SK-N-SH treated with all-trans-retinoic acid at 6 μM for 48 hours (cell line): ENCODE results near the gene SLC35C1.

Experiments used
- ATAC-seq: fragments of 200-7000 bp; cut with Tn5 transposase; 3 replicates; pipeline ENCODE4 v1.9.1; 2020; ENCODE audit warnings: mild to moderate bottlenecking, moderate library complexity
- ARNTL ChIP-seq: fragments of 450-650 bp; formaldehyde crosslinking; IDR thresholded peaks from 2 replicates; pipeline ENCODE4 v1.5.0; 2020; ENCODE audit warnings: low read depth, mild to moderate bottlenecking, moderate library complexity, borderline replicate concordance
- BACH2 ChIP-seq: fragments of 250-450 bp; sonication (Bioruptor Pico); IDR thresholded peaks from 2 replicates; pipeline ENCODE4 v1.9.0; 2021; ENCODE audit warnings: mild to moderate bottlenecking, borderline replicate concordance
- CSDC2 ChIP-seq: fragments of 250-450 bp; sonication (Bioruptor Pico); IDR thresholded peaks from 2 replicates; pipeline ENCODE4 v1.5.0; 2020; ENCODE audit warnings: mild to moderate bottlenecking, moderate library complexity
- ESRRG ChIP-seq: fragments of 250-450 bp; sonication (Bioruptor Pico); IDR thresholded peaks from 2 replicates; pipeline ENCODE4 v1.6.1; 2021; ENCODE audit warnings: mild to moderate bottlenecking
- GLIS3 ChIP-seq: fragments of 250-450 bp; sonication (Bioruptor Pico); IDR thresholded peaks from 2 replicates; pipeline ENCODE4 v1.5.0; 2020; ENCODE audit warnings: mild to moderate bottlenecking, moderate library complexity
- ISL1 ChIP-seq: fragments of 250-450 bp; sonication (Bioruptor Pico); IDR thresholded peaks from 2 replicates; pipeline ENCODE4 v2.1.2; 2022; ENCODE audit warnings: mild to moderate bottlenecking, moderate library complexity
- OSR1 ChIP-seq: fragments of 250-450 bp; sonication (Bioruptor Pico); IDR thresholded peaks from 2 replicates; pipeline ENCODE4 v1.8.0; 2022; ENCODE audit warnings: moderate library complexity, mild to moderate bottlenecking, inconsistent platforms
- PPARA ChIP-seq: fragments of 250-450 bp; sonication (Bioruptor Pico); IDR thresholded peaks from 2 replicates; pipeline ENCODE4 v1.5.0; 2020; ENCODE audit warnings: mild to moderate bottlenecking, borderline replicate concordance
- RARB ChIP-seq: fragments of 250-450 bp; sonication (Bioruptor Pico); IDR thresholded peaks from 2 replicates; pipeline ENCODE4 v1.8.0; 2021; ENCODE audit warnings: mild to moderate bottlenecking, moderate library complexity
- SNAI2 ChIP-seq: fragments of 250-450 bp; sonication (Bioruptor Pico); IDR thresholded peaks from 2 replicates; pipeline ENCODE4 v1.5.0; 2020; ENCODE audit warnings: mild to moderate bottlenecking, moderate library complexity
- TCF4 ChIP-seq: fragments of 250-450 bp; sonication (Bioruptor Pico); IDR thresholded peaks from 2 replicates; pipeline ENCODE4 v1.8.0; 2021; ENCODE audit warnings: mild to moderate bottlenecking, moderate library complexity, borderline replicate concordance
- TOX ChIP-seq: fragments of 250-450 bp; sonication (Bioruptor Pico); IDR thresholded peaks from 2 replicates; pipeline ENCODE4 v1.8.0; 2021; ENCODE audit warnings: mild to moderate bottlenecking, moderate library complexity, borderline replicate concordance
- ZC3H10 ChIP-seq: fragments of 250-450 bp; sonication (Bioruptor Pico); IDR thresholded peaks from 2 replicates; pipeline ENCODE4 v1.5.1; 2021; ENCODE audit warnings: mild to moderate bottlenecking, moderate library complexity
- ZFP3 ChIP-seq: fragments of 250-450 bp; sonication (Bioruptor Pico); IDR thresholded peaks from 2 replicates; pipeline ENCODE4 v1.5.0; 2020; ENCODE audit warnings: mild to moderate bottlenecking, moderate library complexity
- ZFP30 ChIP-seq: fragments of 450-650 bp; formaldehyde crosslinking; IDR thresholded peaks from 2 replicates; pipeline ENCODE4 v1.5.0; 2022; ENCODE audit warnings: mild to moderate bottlenecking, moderate library complexity
- ZNF565 ChIP-seq: fragments of 450-650 bp; formaldehyde crosslinking; conservative IDR thresholded peaks from 2 replicates; pipeline ENCODE4 v1.5.0; 2020; ENCODE audit warnings: low read depth, mild to moderate bottlenecking, moderate library complexity
- ZNF70 ChIP-seq: fragments of 450-650 bp; formaldehyde crosslinking; IDR thresholded peaks from 2 replicates; pipeline ENCODE4 v1.5.0; 2020; ENCODE audit warnings: mild to moderate bottlenecking, moderate library complexity
- ZNF8 ChIP-seq: fragments of 450-650 bp; formaldehyde crosslinking; IDR thresholded peaks from 2 replicates; pipeline ENCODE4 v1.5.0; 2020; ENCODE audit warnings: mild to moderate bottlenecking, moderate library complexity
- TF ChIP-seq, protein P1 (sequence below): fragments of 250-450 bp; sonication (Bioruptor Pico); IDR thresholded peaks from 2 replicates; pipeline ENCODE4 v1.5.0; 2020; ENCODE audit warnings: mild to moderate bottlenecking, moderate library complexity
- TF ChIP-seq, protein P2 (sequence below): fragments of 250-450 bp; sonication (Bioruptor Pico); IDR thresholded peaks from 2 replicates; pipeline ENCODE4 v1.5.1; 2020; ENCODE audit warnings: low read depth, mild to moderate bottlenecking, moderate library complexity
- TF ChIP-seq, protein P3 (sequence below): fragments of 250-450 bp; sonication (Bioruptor Pico); IDR thresholded peaks from 2 replicates; pipeline ENCODE4 v1.5.1; 2021; ENCODE audit warnings: mild to moderate bottlenecking, moderate library complexity
- TF ChIP-seq, protein P4 (sequence below): fragments of 250-450 bp; sonication (Bioruptor Pico); IDR thresholded peaks from 2 replicates; pipeline ENCODE4 v1.8.0; 2021; ENCODE audit warnings: low read depth, mild to moderate bottlenecking, moderate library complexity, borderline replicate concordance

The SLC35C1 gene

DNA sequence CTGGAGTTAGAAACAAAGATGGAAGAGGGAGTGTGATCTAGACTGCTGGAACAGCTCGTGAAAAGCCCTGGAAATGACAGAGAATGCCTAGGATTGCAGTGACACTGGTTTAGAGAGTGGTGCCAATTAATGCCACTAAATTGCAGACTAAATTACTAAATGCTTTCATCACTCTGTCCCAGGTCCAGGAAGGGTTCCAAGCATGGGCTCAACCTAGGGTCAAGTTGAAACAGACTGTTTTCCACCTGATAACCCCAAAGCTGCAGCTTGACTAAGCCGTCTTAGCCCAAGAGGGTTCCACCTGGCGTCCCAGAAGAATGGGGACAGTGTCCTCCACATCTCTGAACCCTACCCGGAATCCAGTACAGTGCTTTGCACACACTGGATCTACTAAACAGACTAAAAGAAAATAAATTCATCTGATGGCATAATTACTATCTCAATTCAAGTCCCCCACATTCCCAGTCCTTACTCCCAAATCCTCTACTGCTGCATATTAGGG lies 41.3 kb downstream of the SLC35C1 start (continued):
- TF ChIP-seq, protein P1, sequence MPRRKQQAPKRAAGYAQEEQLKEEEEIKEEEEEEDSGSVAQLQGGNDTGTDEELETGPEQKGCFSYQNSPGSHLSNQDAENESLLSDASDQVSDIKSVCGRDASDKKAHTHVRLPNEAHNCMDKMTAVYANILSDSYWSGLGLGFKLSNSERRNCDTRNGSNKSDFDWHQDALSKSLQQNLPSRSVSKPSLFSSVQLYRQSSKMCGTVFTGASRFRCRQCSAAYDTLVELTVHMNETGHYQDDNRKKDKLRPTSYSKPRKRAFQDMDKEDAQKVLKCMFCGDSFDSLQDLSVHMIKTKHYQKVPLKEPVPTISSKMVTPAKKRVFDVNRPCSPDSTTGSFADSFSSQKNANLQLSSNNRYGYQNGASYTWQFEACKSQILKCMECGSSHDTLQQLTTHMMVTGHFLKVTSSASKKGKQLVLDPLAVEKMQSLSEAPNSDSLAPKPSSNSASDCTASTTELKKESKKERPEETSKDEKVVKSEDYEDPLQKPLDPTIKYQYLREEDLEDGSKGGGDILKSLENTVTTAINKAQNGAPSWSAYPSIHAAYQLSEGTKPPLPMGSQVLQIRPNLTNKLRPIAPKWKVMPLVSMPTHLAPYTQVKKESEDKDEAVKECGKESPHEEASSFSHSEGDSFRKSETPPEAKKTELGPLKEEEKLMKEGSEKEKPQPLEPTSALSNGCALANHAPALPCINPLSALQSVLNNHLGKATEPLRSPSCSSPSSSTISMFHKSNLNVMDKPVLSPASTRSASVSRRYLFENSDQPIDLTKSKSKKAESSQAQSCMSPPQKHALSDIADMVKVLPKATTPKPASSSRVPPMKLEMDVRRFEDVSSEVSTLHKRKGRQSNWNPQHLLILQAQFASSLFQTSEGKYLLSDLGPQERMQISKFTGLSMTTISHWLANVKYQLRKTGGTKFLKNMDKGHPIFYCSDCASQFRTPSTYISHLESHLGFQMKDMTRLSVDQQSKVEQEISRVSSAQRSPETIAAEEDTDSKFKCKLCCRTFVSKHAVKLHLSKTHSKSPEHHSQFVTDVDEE: no peak
- no peak for TF ChIP-seq PPARA (CRISPR knock-in tag)
- no peak for TF ChIP-seq ZFP30 (CRISPR knock-in tag)
- TF ChIP-seq, protein P2, sequence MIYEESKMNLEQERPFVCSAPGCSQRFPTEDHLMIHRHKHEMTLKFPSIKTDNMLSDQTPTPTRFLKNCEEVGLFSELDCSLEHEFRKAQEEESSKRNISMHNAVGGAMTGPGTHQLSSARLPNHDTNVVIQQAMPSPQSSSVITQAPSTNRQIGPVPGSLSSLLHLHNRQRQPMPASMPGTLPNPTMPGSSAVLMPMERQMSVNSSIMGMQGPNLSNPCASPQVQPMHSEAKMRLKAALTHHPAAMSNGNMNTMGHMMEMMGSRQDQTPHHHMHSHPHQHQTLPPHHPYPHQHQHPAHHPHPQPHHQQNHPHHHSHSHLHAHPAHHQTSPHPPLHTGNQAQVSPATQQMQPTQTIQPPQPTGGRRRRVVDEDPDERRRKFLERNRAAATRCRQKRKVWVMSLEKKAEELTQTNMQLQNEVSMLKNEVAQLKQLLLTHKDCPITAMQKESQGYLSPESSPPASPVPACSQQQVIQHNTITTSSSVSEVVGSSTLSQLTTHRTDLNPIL: no peak
- TF ChIP-seq ESRRG (CRISPR knock-in tag): no peak
- TF ChIP-seq, protein P3, sequence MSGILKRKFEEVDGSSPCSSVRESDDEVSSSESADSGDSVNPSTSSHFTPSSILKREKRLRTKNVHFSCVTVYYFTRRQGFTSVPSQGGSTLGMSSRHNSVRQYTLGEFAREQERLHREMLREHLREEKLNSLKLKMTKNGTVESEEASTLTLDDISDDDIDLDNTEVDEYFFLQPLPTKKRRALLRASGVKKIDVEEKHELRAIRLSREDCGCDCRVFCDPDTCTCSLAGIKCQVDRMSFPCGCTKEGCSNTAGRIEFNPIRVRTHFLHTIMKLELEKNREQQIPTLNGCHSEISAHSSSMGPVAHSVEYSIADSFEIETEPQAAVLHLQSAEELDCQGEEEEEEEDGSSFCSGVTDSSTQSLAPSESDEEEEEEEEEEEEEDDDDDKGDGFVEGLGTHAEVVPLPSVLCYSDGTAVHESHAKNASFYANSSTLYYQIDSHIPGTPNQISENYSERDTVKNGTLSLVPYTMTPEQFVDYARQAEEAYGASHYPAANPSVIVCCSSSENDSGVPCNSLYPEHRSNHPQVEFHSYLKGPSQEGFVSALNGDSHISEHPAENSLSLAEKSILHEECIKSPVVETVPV (CRISPR knock-in tag): no peak
- no peak for TF ChIP-seq BACH2 (CRISPR knock-in tag)
- no peak for TF ChIP-seq GLIS3
- TF ChIP-seq ZC3H10 (CRISPR knock-in tag): no peak
- TF ChIP-seq ISL1 (CRISPR knock-in tag): no peak
- TF ChIP-seq CSDC2 (CRISPR knock-in tag): no peak

DNA sequence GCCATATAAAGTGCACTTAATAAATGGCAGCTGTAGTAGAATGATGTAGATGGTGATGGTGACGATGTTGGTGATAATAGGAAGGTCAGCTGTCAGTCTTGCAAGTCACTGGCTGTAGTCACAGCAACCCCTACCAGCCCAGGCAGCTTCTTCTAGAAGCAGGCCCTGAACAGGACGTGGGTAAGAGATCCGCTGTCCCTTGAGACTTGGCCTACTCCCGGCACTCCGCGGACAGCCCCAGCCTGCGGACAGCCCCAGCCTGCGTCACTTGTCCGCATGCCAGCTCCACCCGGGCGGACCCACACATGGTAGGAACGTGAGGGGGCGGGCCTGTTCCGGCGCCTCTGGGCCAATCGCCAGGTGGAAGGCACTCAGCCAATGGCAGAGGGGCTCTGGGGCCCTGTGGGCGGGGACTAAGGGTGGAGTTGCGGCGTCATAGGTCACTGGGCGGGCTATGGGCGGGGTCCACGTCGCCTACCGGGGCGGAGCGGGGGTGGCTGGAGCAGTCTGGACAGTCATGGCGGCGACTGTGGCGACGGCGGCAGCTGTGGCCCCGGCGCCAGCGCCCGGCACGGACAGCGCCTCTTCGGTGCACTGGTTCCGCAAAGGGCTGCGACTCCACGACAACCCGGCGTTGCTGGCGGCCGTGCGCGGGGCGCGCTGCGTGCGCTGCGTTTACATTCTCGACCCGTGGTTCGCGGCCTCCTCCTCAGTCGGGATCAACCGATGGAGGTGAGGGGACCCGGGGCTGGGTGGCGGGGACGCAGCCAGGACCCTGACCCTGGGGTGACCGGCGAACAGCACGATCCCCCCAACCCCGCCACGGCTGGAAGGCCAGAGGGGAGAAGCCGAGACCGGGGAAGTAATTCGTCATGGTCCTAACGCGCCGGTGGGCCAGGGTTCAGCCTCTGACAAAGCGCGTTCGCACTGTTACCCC lies 42.3 kb downstream of the SLC35C1 start, which contains the start of gene CRY2:
TSS of gene CRY2 (plus strand) at position 502 of the 937 bp plus-strand sequence. CDS start at position 518, 16 bp downstream.
- peak; percentile 87 for ATAC-seq

DNA sequence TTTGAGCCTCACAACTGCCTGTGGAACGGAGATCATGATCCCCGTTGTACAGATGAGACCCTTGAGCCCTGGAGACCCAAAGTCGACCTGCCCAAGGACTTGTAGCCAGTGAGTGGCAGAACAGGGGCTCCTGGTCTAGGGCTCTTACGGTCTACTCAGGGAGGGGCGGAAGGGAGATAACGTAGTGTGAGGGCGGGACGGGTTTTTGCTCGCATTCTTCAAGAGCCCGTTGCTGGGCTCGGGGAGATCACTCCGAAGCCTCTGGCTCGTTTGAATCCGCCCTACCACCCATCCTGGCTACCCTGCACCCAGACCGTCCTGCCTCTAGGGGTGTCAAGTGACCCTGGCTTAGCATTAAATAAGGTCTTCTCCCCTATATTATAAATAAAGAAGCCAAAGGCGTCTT lies 43.0 kb downstream of the SLC35C1 start:
- ATAC-seq: peak; percentile 60
- TF ChIP-seq, protein P3 (CRISPR knock-in tag): no peak
- TF ChIP-seq CSDC2 (CRISPR knock-in tag) (no peak), ZC3H10 (CRISPR knock-in tag) (no peak), ESRRG (CRISPR knock-in tag) (no peak), OSR1 (no peak), ARNTL (CRISPR knock-in tag) (no peak), RARB (CRISPR knock-in tag) (no peak), ISL1 (CRISPR knock-in tag) (no peak), ZFP3 (CRISPR knock-in tag) (no peak), ZNF70 (CRISPR knock-in tag) (no peak), ZNF565 (CRISPR knock-in tag) (no peak), PPARA (CRISPR knock-in tag) (no peak), SNAI2 (CRISPR knock-in tag) (no peak)
- TF ChIP-seq, protein P4, sequence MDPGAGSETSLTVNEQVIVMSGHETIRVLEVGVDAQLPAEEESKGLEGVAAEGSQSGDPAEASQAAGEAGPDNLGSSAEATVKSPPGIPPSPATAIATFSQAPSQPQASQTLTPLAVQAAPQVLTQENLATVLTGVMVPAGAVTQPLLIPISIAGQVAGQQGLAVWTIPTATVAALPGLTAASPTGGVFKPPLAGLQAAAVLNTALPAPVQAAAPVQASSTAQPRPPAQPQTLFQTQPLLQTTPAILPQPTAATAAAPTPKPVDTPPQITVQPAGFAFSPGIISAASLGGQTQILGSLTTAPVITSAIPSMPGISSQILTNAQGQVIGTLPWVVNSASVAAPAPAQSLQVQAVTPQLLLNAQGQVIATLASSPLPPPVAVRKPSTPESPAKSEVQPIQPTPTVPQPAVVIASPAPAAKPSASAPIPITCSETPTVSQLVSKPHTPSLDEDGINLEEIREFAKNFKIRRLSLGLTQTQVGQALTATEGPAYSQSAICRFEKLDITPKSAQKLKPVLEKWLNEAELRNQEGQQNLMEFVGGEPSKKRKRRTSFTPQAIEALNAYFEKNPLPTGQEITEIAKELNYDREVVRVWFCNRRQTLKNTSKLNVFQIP (CRISPR knock-in tag): no peak

More for the DNA sequence above, 42.3 kb downstream of the SLC35C1 start, which contains the start of gene CRY2:
- TF ChIP-seq TOX (CRISPR knock-in tag) (no peak), TCF4 (peak; percentile 14; the same call in 1 of the 2 replicates), ZNF8 (no peak), ZFP30 (CRISPR knock-in tag) (no peak), BACH2 (CRISPR knock-in tag) (no peak), ARNTL (CRISPR knock-in tag) (peak; percentile 100), RARB (CRISPR knock-in tag) (no peak), ISL1 (CRISPR knock-in tag) (no peak), SNAI2 (CRISPR knock-in tag) (no peak), PPARA (CRISPR knock-in tag) (no peak)
- TF ChIP-seq, protein P1: no peak
